GM18508 (cell line): ENCODE results near the gene DNAJA2.

ENCODE experiments used
- ATAC-seq: cut with Tn5 transposase; IDR thresholded peaks from one replicate; pipeline ENCODE4 v1.9.1; 2021; ENCODE audit warnings: moderate number of reproducible peaks; ENCODE audit not compliant: insufficient read depth, unreplicated experiment

The DNAJA2 gene

DNA sequence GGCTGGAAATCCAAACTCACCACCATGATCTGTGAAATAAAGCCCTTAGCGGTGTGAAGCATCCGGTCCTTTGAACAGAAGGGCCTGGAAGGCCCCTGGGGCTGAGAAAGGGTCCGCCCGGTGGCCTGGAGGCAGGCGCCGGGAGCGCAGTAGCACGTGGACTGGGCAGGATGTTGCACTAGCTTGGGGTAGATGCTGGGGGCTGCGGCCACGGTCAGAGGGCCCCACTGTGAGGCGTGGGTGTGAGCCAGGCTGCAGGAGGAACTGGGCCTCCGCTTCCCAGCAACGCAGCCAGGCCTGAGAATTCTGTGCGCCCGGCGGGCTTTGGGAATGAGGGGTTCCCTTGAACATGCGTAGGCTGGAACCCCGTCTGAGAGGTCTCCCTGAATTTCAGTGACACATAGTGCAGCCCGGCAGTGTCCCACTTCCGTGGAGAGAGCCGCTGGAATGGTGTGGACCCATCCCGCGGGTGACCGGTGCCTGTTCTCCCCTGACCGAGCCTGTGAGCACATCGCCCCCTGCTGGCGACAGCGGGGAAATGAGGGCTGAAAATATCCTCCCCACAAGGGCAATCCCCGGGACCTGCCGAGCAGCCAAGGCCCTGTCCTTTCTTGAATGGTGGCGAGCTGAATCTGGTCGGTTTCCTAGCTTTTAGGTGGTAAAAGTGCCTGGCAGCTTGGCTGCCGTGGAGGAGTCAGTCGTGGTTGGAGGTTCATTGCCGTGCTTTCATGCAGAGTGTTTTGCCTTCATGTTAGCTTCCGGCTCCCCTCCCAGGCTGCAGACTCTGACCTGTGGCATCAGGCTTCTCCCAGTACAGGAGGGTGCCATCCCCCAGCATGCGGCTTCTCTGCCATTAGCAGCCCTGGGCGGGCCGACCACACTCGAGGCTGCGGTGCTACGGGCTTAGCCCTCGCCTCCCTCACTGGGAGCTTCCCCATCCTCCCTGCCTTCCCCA is 43.8 kb downstream of the DNAJA2 start:
- ATAC-seq = no peak

DNA sequence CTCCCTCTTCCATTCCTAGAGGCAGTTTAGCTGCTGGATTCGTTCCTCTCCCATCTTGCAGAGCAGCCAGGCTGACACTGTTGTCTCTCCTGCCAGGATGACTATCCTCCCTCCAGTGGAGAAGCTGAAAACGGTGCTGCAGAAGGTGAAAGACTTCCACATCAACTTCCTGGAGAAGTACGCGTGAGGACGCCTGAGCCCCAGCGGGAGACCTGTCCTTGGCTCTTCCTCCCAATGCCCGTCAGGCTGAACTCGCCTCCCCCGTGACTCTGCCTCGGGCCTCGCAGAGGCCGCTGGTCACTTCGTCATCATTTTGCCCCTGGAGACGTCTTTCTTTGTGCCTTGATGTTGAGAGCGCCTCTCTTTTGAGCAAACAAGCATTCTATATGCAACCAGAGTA is 44.7 kb downstream of the DNAJA2 start:
- no peak for ATAC-seq

DNA sequence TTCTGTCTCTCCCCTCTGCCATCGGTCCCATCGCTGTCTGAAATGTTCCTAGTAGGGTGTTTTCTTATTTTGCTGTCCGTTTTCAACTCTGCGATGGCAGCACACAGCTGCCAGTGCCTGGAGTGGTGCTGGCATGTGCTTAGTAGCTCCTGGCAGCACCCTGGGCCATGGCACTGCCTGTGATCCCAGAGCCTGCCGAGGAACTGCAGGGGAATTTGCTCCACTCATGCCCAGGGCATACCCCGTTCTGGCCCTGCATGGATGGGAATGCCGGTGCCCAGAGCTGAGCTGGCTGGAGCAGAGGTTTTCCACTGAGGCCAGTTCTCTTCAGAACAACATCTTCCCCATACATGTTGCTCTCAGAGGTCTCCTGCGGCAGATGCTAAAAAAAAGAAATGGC is 46.2 kb downstream of the DNAJA2 start:
- no peak for ATAC-seq

DNA sequence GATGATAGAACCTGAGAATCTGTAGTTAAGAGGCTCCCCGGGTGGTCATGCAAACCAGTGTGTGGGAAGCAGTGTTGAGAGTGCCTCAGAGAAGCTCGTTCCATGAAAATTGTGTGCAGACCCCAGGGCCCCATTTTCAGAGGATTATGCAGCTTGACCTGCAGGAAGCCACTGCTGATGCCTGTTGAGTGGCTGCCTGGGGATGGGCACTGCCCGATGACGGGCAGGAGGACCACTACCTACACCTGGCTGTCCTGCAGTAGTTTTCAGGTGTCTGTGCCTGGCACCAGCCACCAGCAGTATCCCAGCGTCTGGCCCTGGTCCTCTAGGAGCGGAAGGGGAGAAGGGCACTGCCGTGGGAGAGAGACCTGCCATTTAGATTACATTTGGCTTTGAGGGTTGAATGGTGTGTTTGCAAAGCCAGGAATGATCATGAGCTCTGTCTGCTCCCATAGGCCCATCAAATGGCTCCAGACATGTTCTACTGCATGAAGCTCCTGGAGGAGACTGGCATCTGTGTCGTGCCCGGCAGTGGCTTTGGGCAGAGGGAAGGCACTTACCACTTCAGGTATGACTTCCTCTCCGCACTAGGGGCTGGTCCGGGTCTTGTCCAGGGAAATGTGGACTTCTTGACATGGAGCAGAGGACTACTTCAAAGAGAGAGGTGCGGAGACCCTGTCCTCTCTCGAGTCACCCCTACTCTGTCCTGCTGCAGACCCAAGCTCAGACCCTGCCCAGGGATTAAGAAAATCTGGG is 46.8 kb downstream of the DNAJA2 start:
- ATAC-seq = no peak

DNA sequence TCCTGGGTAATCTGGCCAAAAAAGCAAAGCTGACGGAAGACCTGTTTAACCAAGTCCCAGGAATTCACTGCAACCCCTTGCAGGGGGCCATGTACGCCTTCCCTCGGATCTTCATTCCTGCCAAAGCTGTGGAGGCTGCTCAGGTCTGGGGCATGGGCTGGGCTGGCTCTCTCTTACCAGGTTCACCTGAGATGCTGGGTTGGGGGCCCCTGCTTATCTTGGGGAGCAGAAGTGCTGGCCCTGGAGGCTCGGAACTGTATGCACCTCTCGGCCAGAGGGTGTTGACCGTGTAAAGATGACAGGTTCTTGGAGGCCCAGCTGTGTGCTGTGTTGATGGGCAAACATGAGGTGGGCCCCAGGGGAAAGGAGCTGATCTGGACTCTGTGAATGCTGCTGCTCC is 49.1 kb downstream of the DNAJA2 start:
- no peak for ATAC-seq

DNA sequence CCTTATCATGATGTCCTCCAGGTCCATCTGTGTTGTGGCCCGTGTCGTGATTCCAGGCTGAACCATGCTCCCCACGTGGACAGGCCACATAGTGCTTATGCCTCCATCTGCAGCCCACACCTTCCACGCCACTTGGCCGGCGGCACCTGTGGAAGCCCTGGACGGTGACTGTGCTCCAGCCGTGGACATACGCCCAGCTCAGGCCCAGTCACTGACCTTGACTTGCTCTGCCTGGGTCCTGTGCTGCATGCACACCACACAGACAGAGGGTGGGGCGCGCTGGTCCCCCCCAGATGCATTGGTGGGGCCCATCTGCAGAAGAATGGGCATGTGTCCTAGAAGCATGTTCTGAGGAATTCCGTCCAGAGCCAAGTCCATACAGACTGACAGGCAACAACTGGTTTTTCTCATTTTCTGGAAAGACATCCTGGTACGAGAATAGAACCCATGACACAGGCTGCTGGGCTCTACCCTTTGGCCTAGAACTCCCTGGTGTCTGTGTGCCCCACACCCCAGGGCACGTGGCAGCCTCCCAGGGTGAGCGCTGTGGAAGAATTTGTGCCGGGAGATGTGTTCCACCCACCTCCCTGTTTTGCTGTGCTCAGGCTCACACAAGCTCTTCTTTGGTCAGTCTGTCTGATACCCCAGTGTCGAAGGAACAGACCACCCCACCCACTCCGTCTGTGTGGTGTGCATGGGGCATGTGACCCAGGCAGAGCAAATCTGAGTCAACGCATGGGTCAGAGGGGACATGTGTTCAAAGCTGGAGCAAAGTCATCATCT is 49.8 kb downstream of the DNAJA2 start:
- no peak for ATAC-seq

DNA sequence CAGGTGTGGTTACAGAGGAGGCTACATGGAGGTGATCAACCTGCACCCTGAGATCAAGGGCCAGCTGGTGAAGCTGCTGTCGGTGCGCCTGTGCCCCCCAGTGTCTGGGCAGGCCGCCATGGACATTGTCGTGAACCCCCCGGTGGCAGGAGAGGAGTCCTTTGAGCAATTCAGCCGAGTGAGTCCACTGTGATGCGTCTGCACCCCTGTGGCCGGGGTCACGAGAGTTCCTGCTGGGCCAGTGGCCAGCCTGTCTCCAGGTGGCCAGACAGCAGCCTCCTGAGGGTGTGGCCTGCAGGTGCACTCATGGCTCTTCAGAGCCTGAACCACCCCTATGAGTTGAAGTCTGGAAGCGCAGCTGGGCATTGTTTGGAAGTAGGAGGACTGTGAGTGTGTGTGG is 51.2 kb downstream of the DNAJA2 start:
- ATAC-seq = no peak

DNA sequence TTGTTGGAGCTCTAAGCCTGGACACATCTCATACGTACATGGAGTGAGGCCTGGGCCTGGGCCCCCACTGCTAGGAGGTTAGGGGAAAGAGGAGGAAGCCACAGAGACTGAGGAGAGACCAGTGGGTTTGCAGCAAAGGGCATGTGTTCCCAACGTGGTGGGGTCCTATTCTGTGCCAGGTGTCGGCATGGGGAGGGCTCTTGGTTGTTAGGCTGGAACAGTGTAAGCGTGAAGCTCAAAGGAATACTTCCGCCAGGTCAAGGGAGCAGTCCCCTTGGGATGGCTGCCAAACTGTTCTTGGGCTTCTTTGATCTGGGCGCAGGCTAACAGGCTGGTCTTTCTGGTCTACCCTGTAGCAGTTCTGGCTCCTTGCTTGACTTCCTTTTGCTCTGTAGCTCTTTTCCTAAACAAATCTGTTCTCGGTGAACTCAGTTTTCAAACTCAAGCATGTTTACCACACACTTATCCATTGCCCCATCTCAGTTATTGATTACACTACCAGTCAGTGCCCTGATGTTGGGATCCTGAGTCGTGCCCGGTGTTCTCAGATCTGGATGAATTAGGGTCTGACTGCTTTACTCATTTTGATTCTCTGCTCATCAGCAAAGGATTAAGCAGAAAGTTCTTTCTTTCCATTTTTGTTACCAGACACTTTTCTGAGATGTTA is 52.9 kb downstream of the DNAJA2 start:
- no peak for ATAC-seq

DNA sequence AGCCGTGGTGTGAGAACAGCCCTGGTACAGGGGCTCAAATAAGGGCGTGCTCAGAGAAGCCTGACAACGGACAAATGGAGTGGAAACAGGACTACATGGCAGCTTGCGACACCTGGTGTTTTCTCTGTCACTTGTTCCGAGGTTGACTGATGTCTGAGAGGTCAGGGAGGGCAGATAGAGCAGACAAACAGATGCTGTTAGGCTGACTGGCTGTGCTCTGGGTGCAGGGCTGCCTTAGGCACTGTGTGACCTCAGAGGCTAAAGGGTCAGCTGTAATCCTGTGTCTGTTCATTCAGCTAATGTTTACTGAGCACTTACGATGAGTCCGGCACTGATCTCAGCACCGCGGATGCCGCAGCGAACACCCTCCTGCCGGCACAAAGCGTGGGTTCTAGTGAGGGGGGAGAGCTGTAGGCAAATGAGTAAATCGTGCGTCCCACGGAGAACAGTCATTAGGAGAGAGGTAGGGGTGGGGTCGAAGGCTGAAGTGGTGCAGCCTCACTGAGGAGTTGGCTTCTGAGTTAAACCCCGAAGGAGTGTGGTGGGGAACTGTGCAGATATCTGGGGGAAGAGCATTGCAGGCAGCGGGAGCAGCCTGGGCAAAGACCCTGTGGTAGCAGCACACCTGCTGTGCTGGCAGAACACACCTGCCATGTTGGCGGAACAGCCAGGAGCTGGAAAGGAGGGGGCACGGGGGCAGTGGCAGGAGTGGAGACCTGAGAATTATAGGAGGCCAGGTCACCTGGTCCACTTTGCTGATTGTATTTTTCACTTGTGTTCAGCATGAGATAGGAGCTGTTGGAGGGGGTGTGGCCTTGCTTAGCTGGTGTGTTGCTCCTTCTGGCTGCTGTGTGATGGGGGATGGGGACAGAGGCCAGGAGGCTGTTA is 54.3 kb downstream of the DNAJA2 start:
- peak; percentile 86 for ATAC-seq

DNA sequence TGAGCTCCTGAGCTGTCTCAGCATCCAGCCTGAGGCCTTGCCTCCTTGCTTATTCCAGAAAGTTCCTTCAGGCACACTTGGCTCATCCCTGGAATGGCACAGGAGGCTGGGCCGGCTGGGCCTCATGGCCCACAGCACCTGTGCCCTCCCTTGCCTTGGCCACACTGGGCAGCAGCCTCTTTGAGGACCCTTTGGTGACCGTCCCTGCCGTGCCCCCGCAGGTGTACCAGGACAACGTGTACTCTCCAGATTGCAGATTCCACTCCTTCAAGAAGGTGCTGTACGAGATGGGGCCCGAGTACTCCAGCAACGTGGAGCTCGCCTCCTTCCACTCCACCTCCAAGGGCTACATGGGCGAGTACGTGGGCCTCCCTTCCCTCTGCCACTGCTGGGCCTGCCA is 55.1 kb downstream of the DNAJA2 start:
- no peak for ATAC-seq

DNA sequence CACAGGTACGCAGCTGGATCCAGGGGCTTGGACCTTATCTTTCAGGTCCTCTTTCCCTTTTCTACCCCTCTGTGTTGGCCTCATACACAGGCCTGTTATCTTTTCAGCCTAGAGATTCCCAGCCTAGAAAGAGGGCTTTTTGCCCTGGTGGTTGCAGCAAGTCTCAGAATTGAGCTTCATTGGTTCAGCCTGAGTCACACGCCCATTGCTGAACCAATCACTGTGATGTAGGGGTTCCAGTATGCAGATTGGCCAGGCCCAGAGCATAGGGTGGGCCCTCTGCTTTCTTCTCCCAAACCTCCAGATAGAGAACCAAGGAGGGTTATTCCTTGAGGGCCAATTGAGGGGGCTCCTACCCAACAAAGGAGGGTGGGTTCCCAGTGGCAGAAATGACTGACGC is 56.5 kb downstream of the DNAJA2 start:
- no peak for ATAC-seq

DNA sequence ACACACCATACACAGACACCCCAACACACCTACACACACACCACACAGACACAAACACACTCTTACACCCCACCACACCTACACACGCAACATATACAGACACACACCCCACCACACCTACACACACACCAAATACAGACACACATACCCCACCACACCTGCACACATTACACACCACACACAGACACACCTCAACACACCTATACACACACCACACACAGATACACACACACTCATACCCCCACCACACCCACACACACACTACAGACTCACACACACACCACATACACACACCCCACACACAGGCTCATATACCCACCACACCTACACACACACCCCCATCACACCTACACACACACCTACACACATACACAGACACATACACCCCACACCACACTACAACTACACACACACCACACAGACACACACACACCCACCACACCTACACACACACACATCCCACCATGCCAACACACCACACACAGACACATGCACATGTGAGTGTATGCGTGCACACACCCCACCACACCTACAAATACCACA is 57.9 kb downstream of the DNAJA2 start:
- ATAC-seq = no peak

DNA sequence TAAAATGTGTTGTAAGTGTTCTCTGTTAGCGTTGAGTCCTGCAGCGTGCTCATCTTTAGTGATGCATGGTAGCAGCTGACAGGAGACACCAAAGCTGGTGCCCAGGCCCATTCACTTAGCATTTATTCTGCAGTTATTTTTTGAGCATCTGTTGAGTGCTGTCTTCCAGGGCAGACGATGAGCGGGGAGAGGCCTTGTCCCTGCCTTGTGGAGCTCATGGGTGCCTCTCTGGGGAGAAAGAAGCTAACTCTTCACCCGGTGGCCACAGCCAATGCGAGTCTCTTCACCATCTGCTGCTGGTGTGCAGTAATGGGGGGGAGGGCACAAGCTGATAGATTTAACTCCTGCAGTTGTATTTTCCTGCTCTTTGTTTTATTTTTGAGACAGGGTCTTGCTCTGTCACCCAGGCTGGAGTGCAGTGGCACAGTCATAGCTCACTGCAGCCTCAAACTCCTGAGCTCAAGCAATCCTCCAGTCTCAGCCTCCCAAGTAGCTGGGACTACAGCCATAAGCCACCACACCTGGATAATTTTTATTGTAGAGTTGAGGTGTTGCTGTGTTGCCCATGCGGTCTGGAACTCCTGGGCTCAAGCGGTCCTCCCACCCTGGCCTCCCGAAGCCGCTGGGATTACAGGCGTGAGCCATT is 58.8 kb downstream of the DNAJA2 start:
- no peak for ATAC-seq

DNA sequence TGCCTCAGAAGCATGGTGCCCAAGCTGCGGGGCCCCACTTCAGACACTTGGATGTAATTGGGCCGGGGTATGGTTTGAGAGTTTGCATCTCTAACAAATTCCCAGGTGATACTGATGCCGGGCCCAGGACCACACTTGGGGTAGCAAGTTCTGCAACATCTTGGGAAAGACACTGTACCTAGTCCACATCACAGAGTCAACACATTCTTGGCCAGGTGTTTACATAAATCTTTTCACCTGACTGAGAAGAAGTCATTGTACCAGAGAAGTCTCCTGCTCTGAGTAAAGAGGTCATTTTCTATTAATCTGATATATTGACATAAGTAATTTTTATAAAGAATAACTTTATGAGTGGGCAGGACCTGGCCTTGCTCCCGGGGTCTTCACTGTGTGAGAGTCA is 61.8 kb downstream of the DNAJA2 start:
- ATAC-seq = no peak

DNA sequence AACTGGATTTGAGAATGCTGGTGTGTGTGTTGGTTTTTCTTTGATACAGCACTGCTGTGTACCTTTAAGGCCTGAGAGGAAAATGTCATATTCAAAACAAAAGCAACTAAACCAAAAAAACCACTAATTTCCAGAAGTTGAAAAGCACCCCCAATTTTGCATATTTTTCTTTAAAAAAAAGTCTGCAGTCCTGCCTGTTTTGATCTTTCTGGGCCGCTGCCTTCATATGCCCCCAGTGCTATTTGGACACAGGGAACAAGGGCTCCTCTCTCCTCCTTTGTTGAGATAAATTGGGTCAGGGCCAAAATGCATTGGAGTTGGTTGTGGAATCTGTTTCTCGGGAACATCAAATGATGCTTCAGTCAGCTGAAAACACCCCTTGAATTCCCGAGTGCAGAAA is 62.4 kb downstream of the DNAJA2 start:
- ATAC-seq = no peak

DNA sequence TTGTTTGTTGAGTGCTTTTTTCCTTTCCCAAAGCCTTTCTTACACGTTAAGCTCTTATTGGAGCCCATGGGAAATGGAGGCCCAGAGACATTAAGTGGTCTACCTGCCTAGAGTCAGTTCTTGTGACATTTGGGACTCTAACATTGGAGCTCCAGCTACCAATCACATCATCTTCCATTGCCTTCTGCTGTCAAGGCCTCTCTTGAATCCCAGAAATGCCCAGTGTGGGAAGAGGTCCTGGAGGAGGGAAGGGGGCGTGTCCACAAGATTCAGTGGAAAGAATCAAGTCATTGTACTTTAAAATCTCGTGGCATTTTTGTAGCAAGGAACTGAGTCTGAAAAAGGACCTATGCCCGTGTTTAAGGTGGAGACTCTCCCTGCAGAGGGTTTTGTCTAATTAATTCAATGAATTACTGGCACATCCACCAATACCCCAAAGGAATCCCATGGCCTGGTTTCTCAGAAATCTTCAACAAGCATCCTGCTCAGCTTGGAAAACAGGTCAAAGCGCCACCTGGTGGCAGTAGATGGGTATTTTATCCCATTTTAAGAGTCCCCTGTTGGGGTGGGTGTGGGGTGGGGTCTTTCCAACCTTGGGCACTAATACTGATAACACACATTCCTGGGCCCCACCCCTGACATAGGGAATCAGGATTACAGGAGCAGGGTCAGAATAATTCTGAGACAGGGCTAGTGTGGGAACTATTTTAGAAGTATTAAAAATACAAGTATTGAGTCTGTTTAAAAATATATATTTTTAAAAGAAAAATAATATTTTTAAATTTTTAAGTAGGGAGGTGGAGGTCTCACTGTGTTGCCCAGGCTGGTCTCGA is 64.7 kb downstream of the DNAJA2 start:
- no peak for ATAC-seq

DNA sequence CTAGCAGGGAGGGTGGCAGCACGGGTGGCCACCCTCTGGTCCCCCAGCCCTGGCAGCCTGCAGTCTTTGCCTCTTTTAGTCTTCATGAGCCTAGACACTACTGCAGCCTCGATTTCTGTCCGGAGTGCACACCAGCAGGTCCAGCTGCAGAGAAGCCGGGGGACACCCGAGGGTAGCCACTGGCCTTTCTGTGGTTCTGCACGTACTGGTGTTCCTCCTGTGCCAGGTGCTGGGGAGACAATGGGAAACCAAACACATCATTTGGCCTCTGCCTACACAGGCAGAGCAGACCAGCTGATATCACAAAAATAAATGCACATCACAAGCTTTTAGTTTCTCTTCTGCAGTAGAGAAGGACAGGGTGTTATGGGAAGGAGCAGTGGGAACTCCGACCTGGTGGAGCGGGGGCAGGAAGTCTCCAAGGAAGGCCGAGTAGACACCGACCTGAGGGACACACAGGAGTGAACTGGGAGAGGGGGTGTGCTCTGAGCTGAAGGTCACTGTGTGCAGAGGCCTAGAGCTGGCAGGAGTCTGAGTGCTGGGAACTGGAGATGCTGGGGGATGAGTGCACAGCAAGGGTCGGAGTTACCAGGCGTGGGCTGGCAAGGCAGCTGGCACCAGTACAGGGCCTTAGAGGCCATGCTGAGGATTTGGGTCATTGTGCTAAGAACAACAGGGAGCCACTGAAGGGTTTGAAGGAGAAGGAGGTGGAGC is 66.3 kb downstream of the DNAJA2 start:
- no peak for ATAC-seq
